HG02840 (cell line): ENCODE results near the gene PAFAH1B2.
"Not testable (repeated sequence)": the region's sequence is repeated elsewhere in the genome, so short reads cannot be mapped to it uniquely, and the experiment has no call there.

Experiments used
- ATAC-seq: cut with Tn5 transposase; IDR thresholded peaks from one replicate; pipeline ENCODE4 v1.9.1; 2021; ENCODE audit warnings: mild to moderate bottlenecking, moderate library complexity, moderate number of reproducible peaks; ENCODE audit not compliant: unreplicated experiment, low FRiP score

Gene PAFAH1B2

DNA sequence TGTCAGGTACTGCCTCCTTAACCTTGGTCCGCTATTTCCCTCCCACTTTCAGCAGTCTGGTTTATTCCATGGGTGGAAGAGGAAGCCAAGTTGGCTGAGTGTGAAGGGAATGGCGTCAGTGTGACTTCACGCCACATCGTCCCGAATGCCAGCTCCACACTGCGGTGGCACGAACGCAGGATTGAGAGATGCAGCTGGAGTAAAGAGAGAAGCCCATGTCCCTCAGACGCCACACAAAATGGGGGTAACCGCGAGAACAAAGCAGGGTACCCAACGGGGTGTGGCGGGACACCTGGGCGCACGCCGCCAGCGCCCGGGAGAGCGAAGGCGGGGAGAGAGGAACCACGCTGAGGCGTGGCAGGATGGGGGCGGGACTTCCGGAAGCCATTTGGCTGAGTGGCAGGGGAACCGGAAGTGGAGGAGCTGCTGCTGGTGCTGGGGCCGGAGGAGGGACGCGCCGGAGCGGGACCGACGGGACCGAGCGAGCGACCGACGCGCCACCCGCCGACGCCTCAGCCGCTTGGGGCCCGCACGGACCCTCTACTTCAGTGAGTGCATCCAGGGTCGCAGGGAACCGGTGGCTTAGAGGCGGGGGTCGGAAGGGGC, at the start of gene PAFAH1B2:
TSS of gene PAFAH1B2 (plus strand) at position 417 of the 606 bp plus-strand sequence. CDS start 8,161 bp downstream, outside the sequence.
- peak; percentile 94 for ATAC-seq

GRCh38 chr11:117094776-117095175, 49.3 kb upstream of the PAFAH1B2 start:
- no peak for ATAC-seq

- ATAC-seq: no peak
Measured at GRCh38 chr11:117095284-117096161, 48.6 kb upstream of the PAFAH1B2 start.

DNA sequence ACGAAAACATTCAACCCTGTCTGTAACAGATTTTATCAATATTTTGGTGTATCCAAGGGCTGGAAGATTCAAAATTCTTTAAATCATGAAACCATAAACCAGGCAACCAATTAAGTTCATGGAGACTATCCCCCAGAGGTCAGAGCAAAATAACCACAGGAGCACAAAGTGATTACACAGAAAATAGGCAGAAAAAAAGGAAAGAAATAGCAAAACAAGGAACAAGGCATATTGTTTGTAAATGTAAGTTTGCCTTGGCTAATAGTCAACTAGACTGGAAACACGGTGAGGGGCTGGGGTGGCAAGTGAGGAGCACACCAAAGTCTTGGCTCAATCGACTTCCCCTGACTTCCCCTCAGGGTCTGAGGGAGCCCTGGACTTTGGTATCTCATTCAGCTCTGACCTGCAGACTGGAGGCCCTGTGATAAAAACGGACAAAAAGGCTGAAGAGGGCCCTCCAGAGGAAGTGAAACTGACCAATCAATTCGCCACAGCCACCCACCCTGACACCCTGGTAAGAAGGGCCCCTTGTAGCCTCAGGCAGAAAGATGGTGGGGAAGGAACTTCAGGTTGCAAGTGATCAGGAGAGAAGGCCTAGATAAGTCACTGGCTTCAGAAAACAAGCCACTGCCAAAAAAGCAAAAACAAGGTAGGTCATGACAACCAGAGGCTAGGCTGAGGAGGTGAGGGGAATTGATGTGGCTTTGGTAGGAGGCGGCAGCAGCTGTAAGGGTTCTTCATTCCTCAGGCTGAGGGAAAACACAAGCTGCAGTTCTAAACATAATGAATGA, 47.7 kb upstream of the PAFAH1B2 start:
- no peak for ATAC-seq

GRCh38 chr11:117097014-117097388, 47.1 kb upstream of the PAFAH1B2 start:
- ATAC-seq: no peak

- ATAC-seq: peak; percentile 25
Measured at GRCh38 chr11:117097389-117098268, 46.5 kb upstream of the PAFAH1B2 start.

DNA sequence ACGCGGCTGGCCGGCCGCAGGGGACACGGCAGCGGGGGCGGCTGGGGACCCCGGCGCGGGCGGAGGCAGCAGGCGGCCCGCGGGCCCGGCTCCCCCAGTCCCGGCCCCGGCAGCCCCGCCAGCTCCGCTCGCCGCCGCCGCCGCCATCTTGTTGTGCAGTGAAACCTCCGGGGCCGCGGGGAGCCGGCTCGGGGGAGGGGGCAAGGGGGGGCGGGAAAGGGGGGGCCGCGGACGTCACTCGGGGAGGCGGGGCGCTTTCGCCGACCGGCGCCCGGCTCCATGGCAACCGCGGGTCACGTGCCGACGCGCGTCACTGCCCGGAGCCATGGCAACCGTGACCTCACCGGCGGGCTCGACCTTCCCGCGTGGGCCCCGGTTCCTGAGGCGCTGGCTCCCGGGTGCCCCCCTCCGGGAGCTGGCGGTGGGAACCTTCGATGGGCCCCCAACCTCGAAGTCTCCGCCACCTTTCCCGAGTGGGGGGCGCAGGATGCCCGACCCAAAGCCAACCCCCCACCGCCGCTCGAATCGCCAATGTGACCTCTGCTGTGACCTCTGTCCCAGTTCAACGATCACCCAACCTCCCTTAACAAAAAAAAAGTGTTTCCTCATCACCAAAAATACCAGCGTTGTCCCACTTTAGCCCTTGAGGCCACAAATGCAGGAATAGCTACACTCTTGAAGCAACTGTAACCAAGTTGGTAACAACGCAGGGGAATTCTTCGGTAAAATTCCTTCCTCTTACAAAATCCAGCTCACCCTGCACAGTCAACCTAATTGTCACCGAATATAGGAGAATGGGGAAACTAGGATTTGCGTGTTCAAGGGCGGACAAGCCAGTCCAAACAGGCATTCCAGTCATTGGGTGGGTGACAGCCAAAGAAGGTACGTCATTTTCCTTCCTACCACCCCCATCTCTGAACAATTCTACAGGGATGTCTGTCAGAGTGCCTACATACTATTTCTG, 45.5 kb upstream of the PAFAH1B2 start, which contains the start of gene SIK3:
TSS of gene SIK3 (minus strand) at position 160 of the 964 bp plus-strand sequence. CDS start at position 147, 13 bp downstream.
- ATAC-seq: peak; percentile 83

DNA sequence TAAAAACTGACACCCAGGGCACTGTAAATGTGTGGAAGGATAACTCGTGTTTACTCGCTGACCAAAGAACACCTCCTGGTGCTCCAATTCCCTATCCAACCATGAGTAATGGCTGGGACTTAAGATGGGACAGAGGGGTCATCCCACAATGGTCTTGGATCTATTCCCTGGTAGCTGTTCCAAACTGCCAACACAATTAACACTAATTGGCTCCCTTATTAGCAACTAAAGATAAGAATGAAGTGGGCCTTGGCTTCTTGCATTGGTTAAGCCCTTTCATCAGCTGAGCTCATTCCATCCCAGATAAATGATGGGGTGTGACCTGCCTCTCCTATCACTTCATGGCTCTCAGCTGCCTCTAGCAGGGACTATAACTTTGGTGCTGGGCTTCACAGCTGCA, 44.4 kb upstream of the PAFAH1B2 start:
- ATAC-seq: no peak

- ATAC-seq: no peak
Measured at GRCh38 chr11:117100556-117100955, 43.5 kb upstream of the PAFAH1B2 start.

GRCh38 chr11:117107701-117108590, 36.1 kb upstream of the PAFAH1B2 start:
- no peak for ATAC-seq

DNA sequence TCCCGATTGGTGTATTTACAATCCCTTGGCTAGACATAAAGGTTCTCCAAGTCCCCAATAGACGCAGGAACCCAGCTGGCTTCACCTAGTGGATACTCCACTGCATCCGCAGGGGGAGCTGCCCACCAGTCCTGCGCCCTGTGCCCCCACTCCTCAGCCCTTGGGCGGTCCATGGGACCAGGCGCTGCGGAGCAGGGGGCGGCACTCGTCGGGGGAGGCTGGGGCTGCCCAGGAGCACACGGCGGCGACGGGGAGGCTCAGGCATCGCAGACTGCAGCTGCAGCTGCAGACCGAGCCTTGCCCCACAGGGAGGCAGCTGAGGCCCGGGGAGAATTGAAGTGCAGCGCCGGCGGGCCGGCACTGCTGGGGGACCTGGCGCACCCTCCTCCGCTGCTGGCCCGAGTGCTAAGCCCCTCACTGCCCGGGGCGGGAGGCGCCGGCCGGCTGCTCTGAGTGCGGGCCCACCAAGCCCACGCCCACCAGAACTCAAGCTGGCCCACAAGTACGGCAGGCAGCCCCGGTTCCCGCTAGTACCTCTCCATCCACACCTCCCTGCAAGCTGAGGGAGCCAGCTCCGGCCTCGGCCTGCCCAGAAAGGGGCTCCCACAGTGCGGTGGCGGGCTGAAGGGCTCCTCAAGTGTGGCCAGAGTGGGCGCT, 33.7 kb upstream of the PAFAH1B2 start:
- no peak for ATAC-seq

- not testable (repeated sequence) for ATAC-seq
Measured at GRCh38 chr11:117112497-117112896, 31.6 kb upstream of the PAFAH1B2 start.

DNA sequence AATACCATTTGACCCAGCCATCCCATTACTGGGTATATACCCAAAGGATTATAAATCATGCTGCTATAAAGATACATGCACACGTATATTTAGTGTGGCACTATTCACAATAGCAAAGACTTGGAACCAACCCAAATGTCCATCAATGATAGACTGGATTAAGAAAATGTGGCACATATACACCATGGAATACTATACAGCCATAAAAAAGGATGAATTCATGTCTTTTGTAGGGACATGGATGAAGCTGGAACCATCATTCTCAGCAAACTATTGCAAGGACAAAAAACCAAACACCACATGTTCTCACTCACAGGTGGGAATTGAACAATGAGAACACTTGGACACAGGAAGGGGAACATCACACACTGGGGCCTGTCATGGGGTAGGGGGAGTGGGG, 31.1 kb upstream of the PAFAH1B2 start:
- not testable (repeated sequence) for ATAC-seq

GRCh38 chr11:117117681-117118080, 26.4 kb upstream of the PAFAH1B2 start:
- ATAC-seq: no peak

GRCh38 chr11:117121176-117121575, 22.9 kb upstream of the PAFAH1B2 start:
- ATAC-seq: no peak

- ATAC-seq: no peak
Measured at GRCh38 chr11:117122556-117122955, 21.5 kb upstream of the PAFAH1B2 start.

DNA sequence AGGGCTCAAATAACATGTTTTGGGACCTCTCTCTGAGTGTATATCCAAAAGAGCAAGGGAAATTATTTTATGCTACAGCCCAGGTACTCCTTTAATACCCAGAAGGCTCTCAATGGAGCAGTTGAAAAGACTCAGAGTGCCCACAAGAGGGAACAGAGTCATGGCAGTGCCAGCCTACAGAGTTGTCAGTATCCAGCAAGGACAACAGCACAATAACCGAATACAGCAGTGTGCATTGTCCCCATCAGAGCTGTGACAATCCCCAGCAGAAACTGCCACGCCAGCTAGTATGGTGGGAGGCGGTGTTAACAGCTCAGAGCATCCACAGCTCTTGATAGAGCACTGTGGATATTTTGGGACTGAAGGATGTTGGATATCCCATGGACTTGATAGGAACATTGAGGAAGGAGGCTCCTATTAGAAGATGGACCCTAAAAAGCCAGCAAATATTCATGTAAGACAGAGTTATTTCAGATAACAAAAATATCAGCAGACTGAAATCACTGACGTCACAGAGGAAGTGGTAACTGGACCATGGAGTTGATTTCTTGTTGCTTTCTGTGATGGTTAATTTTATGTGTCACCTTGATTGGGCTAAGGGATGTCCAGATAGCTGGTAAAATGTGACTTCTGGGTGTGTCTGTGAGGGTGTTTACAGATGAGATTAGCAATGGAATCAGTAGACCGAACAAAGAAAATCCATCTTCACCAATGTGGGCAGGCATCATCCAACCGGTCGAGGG, 17.7 kb upstream of the PAFAH1B2 start:
- ATAC-seq: no peak
